ENCODE measurements around the gene PDE6A.

DNA sequence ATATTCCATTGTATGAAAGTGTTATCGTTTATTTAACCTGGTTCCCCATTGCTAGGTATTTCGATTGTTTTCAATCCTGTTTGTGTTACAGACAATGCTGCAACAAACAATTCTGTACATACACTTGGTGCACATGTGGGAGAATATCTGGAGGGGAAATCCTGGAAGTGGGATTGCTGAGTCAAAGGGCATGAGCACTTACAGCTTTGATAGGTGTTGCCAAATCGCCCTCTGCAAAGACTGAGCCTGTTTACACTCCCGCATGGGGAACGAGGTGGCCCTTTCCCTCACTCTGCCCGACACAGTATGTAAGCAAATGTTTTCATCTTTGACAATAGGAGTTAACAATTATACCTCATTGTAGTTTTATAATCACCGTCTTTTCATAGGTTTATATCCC, 66.2 kb downstream of the PDE6A start:
- TF ChIP-seq, protein P1, sequence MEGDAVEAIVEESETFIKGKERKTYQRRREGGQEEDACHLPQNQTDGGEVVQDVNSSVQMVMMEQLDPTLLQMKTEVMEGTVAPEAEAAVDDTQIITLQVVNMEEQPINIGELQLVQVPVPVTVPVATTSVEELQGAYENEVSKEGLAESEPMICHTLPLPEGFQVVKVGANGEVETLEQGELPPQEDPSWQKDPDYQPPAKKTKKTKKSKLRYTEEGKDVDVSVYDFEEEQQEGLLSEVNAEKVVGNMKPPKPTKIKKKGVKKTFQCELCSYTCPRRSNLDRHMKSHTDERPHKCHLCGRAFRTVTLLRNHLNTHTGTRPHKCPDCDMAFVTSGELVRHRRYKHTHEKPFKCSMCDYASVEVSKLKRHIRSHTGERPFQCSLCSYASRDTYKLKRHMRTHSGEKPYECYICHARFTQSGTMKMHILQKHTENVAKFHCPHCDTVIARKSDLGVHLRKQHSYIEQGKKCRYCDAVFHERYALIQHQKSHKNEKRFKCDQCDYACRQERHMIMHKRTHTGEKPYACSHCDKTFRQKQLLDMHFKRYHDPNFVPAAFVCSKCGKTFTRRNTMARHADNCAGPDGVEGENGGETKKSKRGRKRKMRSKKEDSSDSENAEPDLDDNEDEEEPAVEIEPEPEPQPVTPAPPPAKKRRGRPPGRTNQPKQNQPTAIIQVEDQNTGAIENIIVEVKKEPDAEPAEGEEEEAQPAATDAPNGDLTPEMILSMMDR (IDR thresholded peaks at IDR 0.05), result no peak
- TF ChIP-seq POLR2AphosphoS5 (IDR thresholded peaks at IDR 0.05) (no peak), POLR2A (IDR thresholded peaks at IDR 0.05; ENCODE audit: low read depth) (no peak)
